Islet of Langerhans (tissue), 1 donor: Measurements from ENCODE around the gene IL12RB2.
"Not testable (repeated sequence)": the region's sequence is repeated elsewhere in the genome, so short reads cannot be mapped to it uniquely, and the experiment has no call there.

Experiments
- FAIRE-seq: peaks from one replicate; lab custom pipeline; 2011; peaks lifted over from hg19 to GRCh38; lab: Jason Lieb, UNC

The IL12RB2 gene

DNA sequence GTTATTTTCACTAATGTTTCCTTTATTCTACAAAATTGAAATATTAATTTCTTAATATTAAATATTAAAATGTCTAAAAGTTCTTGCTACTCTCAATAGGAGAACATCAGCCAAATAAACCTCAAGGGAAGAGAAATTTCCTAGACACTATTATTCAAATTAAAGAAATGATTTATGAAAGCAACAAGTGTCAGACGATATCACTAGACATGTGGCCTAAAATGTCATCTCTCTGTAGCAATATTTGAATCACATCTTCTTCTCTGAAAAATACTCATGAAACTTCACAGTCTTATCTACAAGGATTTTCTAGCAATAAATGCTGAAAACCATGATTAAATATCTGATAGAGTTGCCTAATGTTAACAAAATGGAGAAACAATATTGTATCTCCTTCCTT lies 125.1 kb downstream of the IL12RB2 start:
- no peak for FAIRE-seq

DNA sequence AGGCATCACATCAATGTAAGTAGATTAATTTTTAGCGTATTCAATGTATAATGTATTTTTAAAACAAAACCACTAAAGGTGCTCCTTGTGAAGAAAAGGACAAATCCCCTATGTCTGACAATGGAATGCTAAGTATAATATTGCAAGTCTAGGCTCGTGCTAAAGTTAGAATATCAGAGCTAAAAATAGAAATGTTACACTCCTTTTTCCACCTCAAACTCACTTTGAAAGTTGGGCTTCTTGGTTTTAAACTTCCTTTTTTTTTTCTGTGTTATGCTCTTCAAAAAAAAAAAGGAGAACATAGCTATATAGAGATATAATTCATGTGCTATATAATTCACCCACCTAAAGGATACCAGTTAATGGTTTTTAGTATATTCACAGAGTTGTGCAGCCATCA lies 126.2 kb downstream of the IL12RB2 start:
- FAIRE-seq: no peak

DNA sequence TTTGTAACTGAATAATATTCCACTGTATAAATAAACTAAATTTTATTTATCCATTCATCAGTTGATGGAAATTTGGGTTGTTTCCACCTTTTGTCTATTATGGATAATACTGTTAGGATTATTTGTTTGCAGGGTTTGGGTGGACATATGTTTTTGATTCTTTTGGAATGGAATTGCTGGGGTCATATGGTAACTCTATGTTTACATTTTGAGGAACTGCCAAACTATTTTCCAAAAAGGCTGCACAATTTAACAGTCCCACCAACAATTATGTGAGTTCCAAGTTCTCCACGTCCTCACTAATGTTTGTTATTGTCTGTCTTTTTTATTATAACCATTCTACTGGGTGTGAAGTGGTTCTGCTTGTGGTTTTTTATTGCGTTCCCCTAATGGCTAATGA lies 126.8 kb downstream of the IL12RB2 start:
- FAIRE-seq: no peak

DNA sequence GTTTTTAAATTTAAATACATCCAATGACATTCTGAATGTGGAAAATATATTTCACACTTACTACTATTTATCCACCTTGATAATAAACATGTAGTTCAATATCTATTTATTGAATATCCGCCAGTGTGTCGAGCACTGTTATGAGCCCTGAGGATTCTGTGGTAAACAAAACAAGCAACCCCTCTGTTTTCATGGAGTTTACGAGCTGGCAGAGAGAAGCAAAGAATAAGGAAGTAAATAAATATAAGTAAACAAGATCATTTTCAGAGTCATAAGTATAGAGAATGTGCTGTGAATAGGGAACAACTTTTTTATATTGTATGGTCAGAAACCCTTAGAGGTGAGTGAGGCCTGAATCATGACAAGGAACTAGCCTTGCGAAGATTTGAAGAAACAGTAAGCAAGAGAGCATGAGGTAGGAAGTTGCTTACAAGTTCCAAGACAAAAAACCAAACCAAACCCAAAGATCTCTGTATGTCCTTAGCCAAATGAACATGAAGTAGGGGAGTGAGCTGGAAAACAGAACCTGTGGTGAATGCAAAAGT lies 128.9 kb downstream of the IL12RB2 start:
- no peak for FAIRE-seq

DNA sequence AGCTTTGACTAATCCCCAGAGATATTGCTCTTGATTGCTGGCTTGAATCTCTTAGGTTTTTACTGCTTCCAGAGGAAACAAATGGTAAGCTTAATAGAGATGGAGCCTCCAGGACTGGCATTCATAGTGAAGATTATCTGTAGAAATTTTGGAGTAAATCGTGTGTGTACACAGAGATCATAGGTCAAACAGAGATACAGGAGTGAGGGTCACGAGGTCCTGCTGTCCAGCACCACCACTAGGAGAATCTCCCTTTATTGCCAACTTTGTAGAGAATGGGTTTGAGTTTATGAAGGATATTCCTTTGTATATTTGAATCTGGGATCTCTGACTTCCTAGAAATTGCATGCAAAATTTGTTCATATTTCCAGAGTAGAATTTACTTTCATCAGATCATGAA lies 130.3 kb downstream of the IL12RB2 start:
- no peak for FAIRE-seq

DNA sequence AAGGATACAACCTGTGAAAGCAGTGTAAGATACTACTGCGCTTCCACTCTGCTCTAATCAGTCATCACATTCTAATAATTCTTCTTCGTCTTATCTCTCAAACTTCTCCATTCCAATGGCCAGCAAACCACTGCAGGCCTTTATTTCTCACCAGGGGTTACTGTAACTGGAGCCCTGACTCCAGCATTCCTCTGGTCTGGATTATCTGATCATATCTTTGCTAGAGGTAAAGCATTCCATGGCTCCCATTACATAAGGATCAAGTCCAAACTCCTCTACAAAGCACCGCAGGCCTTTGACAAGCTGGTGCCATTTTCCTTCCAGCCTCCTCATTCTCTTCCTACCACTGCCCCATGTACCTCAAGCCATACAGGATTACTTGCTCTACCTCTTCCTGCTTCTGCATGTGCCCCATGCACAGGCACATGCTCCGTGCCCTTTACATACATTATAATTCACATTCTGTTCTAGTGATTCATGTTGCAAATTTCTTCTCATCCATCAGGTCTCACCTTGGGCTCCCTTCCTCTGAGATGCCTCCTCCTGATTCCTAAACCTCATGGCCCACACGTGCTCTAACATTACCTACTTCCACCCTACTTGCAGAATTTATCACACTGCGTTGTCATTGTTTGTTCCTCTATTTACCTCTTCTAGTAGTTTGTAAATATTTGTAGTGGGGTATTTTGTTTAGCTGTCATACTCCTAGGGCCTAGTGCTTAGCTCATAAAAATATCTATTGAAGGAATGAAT lies 131.8 kb downstream of the IL12RB2 start:
- no peak for FAIRE-seq

DNA sequence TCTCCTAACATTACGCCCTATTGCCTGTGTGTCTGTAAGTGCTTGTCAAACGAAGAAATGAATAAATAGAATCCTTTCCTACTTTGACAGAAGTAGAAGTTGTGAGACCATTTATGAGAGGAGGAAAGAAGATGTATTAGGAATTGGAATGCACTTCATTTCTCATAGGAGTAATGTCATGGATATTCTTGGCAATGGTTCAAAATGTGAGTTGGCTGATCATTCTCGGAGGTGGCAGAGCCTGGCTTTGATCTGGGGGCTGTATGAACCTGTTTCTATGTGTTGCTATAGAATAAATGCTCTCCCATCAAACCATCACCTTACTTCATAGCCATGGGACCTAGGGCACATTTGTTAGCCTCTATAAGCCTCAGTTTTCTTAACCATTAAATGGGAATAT lies 132.7 kb downstream of the IL12RB2 start:
- no peak for FAIRE-seq

DNA sequence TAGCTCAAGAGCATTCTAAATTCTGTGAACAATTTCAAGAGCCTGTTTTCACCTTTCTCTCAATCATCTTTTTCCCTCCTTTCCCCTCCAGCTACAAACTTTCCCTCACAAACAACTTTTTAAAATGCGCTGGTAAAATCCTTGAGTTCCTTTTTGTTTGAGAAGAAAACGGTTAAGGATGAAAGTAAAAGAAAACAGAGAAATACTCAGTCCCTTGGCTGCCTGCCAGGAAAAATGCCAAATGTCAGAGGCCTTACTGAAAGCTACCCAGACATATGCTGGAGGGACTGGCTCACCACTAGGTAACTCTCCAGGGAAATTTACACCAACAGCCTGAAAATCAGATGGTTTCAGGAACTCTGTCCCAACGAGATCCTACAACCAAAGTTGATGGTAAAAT lies 133.5 kb downstream of the IL12RB2 start:
- FAIRE-seq: no peak

DNA sequence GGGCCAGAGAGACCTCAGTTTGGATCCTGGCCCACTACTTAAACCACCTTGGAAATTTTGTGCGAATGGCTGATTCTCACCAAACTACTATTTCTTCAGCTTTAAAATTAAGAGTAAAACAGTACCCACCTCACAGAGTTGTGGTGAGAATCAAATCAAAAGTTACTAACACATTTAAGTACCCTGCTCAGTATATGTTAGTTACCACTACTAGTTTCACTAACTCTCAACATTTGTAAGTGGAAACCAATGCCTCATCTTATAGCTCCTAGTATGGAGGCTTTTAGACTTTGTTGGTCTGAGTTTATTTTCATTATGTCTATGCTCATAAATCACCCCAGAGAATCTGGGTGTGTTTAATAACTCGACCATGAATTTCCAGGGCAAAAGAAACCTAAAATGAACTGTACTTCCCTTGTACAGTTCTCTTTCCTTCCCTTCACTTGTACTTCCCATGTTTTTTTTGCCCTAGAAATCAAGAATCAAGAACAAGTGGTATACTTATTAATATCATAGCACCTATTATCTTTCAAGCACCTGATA lies 134.1 kb downstream of the IL12RB2 start:
- FAIRE-seq: no peak

DNA sequence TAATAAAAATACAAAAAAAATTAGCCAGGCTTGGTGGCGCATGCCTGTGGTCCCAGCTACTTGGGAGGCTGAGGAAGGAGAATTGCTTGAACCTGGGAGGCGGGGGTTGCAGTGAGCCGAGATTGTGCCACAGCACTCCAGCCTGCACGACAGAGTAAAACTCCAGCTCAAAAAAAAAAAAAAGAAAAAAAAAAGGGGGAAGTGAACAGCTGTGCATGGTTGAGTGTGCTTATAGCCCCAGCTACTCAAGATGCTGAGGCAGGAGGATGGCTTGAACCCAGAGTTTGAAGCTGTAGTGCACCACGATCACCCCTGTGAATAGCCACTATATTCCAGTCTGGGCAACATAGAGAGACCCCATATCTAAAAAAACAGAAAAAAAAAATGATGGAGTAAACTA lies 138.3 kb downstream of the IL12RB2 start:
- not testable (repeated sequence) for FAIRE-seq
